ENCODE data around the gene BPIFA1. TPM values are rescaled to one million over a fixed set of nuclear protein-coding genes. Genes with fewer than 3 reads are reported as not detected.
A peak's percentile ranks its signal among the peaks of the same experiment; 100 is the strongest.

The BPIFA1 gene
- total and polyA plus RNA-seq, 9 of the 15 experiments (the other 6 are each of a cell fraction or from before 2014, with no cell fraction given), result not detected

DNA sequence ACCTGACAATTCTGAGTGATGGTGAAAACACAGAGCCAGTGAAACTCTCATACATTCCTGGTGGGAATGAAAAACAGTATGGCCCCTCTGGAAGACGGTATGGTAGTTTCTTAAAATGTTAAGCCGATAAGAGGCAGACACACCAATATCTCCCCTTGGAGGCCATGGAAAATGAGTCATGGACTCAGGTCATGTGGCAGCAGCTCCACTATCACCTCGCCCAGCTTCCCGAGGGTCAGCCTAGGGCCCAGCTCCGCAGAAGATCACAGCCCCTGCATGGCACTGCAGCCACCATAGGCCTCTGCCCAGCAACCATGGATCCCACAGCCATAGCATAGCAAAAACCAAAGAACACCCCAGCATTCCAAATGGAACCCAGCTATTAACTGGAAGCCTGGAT lies 21.4 kb downstream of the BPIFA1 start (continued):
- TF ChIP-seq POLR2H (tag; IDR thresholded peaks at IDR 0.05; ENCODE audit: low read depth), result no peak
- TF ChIP-seq GABPB2 (CRISPR knock-in tag; conservative IDR thresholded peaks at IDR 0.05), result no peak
- TF ChIP-seq JUN (IDR thresholded peaks at IDR 0.05; ENCODE audit: borderline replicate concordance, low read depth, low read length), result peak; percentile 59; the same call in 1 of the 2 replicates
- TF ChIP-seq JUN (CRISPR knock-in tag; IDR thresholded peaks at IDR 0.05; ENCODE audit: borderline replicate concordance), result no peak
- TF ChIP-seq, protein P1, sequence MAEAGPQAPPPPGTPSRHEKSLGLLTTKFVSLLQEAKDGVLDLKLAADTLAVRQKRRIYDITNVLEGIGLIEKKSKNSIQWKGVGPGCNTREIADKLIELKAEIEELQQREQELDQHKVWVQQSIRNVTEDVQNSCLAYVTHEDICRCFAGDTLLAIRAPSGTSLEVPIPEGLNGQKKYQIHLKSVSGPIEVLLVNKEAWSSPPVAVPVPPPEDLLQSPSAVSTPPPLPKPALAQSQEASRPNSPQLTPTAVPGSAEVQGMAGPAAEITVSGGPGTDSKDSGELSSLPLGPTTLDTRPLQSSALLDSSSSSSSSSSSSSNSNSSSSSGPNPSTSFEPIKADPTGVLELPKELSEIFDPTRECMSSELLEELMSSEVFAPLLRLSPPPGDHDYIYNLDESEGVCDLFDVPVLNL (CRISPR knock-in tag; IDR thresholded peaks at IDR 0.05; ENCODE audit: low read depth), result no peak
- TF ChIP-seq NCOR1 (IDR thresholded peaks at IDR 0.05), result peak; percentile 54; the same call in 1 of the 2 replicates
- TF ChIP-seq BHLHE40 (IDR thresholded peaks at IDR 0.05; ENCODE audit: low read length), result peak; percentile 33; the same call in 1 of the 2 replicates
- TF ChIP-seq JUNB (CRISPR knock-in tag; conservative IDR thresholded peaks at IDR 0.05), result peak; percentile 63
- TF ChIP-seq, protein P2, sequence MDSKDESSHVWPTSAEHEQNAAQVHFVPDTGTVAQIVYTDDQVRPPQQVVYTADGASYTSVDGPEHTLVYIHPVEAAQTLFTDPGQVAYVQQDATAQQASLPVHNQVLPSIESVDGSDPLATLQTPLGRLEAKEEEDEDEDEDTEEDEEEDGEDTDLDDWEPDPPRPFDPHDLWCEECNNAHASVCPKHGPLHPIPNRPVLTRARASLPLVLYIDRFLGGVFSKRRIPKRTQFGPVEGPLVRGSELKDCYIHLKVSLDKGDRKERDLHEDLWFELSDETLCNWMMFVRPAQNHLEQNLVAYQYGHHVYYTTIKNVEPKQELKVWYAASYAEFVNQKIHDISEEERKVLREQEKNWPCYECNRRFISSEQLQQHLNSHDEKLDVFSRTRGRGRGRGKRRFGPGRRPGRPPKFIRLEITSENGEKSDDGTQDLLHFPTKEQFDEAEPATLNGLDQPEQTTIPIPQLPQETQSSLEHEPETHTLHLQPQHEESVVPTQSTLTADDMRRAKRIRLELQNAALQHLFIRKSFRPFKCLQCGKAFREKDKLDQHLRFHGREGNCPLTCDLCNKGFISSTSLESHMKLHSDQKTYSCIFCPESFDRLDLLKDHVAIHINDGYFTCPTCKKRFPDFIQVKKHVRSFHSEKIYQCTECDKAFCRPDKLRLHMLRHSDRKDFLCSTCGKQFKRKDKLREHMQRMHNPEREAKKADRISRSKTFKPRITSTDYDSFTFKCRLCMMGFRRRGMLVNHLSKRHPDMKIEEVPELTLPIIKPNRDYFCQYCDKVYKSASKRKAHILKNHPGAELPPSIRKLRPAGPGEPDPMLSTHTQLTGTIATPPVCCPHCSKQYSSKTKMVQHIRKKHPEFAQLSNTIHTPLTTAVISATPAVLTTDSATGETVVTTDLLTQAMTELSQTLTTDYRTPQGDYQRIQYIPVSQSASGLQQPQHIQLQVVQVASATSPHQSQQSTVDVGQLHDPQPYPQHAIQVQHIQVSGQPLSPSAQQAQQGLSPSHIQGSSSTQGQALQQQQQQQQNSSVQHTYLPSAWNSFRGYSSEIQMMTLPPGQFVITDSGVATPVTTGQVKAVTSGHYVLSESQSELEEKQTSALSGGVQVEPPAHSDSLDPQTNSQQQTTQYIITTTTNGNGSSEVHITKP (IDR thresholded peaks at IDR 0.05; ENCODE audit: partially characterized antibody), result peak; percentile 80
- peak; percentile 86 for TF ChIP-seq ARID1B (IDR thresholded peaks at IDR 0.05)
- peak; percentile 86 for TF ChIP-seq CBFA2T3 (IDR thresholded peaks at IDR 0.05)
- TF ChIP-seq TAL1 (IDR thresholded peaks at IDR 0.05), result peak; percentile 54
- TF ChIP-seq ZNF589 (CRISPR knock-in tag; IDR thresholded peaks at IDR 0.05; ENCODE audit: low read depth), result peak; percentile 49; the same call in 1 of the 2 replicates
- no peak for TF ChIP-seq POLR2A (conservative IDR thresholded peaks at IDR 0.05)
- TF ChIP-seq SMAD4 (CRISPR knock-in tag; conservative IDR thresholded peaks at IDR 0.05), result peak; percentile 52; the same call in 1 of the 2 replicates
- TF ChIP-seq, protein P3, sequence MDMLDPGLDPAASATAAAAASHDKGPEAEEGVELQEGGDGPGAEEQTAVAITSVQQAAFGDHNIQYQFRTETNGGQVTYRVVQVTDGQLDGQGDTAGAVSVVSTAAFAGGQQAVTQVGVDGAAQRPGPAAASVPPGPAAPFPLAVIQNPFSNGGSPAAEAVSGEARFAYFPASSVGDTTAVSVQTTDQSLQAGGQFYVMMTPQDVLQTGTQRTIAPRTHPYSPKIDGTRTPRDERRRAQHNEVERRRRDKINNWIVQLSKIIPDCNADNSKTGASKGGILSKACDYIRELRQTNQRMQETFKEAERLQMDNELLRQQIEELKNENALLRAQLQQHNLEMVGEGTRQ (CRISPR knock-in tag; IDR thresholded peaks at IDR 0.05), result peak; percentile 71
- no peak for TF ChIP-seq ZSCAN29 (IDR thresholded peaks at IDR 0.05)
- TF ChIP-seq EP300 (IDR thresholded peaks at IDR 0.05; ENCODE audit: low read length), result peak; percentile 62; the same call in 1 of the 2 replicates
- TF ChIP-seq, protein P4, sequence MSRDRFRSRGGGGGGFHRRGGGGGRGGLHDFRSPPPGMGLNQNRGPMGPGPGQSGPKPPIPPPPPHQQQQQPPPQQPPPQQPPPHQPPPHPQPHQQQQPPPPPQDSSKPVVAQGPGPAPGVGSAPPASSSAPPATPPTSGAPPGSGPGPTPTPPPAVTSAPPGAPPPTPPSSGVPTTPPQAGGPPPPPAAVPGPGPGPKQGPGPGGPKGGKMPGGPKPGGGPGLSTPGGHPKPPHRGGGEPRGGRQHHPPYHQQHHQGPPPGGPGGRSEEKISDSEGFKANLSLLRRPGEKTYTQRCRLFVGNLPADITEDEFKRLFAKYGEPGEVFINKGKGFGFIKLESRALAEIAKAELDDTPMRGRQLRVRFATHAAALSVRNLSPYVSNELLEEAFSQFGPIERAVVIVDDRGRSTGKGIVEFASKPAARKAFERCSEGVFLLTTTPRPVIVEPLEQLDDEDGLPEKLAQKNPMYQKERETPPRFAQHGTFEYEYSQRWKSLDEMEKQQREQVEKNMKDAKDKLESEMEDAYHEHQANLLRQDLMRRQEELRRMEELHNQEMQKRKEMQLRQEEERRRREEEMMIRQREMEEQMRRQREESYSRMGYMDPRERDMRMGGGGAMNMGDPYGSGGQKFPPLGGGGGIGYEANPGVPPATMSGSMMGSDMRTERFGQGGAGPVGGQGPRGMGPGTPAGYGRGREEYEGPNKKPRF (IDR thresholded peaks at IDR 0.05; ENCODE audit: low read depth, low read length), result no peak
- TF ChIP-seq TRIM24 (IDR thresholded peaks at IDR 0.05), result peak in 1 of 2 experiments; percentile 42; a peak in 1 of 4 replicates
- TF ChIP-seq, protein P5, sequence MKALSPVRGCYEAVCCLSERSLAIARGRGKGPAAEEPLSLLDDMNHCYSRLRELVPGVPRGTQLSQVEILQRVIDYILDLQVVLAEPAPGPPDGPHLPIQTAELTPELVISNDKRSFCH (CRISPR knock-in tag; IDR thresholded peaks at IDR 0.05), result no peak
- TF ChIP-seq, protein P5 (tag; IDR thresholded peaks at IDR 0.05), result peak; percentile 70
- no peak for TF ChIP-seq STAT5B (CRISPR knock-in tag; IDR thresholded peaks at IDR 0.05)

Data from K562 (cell line).